HL-60 (cell line): ENCODE measurements around the gene ZNF782.

Experiments
- REST ChIP-seq: IDR thresholded peaks from 2 replicates; pipeline ENCODE4 v1.6.1; 2012; ENCODE audit warnings: low read depth; ENCODE audit not compliant: insufficient replicate concordance
- TF ChIP-seq, protein P1 (sequence below): IDR thresholded peaks from one replicate; pipeline ENCODE4 v1.5.1; 2011; ENCODE audit warnings: low read length, control low read depth, inconsistent platforms; ENCODE audit not compliant: insufficient read depth

DNA sequence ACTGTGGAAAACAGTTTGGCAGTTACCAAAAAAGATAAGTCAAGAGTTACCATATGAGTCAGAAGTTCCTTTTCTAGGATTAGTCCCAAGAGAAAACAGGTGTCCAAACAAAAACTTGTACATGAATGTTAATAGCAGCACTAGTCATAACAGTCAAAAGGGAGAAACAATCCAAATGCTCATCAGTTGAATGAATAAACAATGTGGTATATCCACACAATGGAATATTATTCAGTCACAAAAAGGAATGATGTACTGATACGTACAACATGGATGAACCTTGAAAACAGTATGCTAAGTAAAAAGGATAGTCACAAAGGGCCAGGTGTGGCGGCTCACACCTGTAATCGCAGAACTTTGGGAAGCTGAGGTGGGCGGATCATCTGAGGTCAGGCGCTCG lies 84.3 kb downstream of the ZNF782 start:
- TF ChIP-seq, protein P1, sequence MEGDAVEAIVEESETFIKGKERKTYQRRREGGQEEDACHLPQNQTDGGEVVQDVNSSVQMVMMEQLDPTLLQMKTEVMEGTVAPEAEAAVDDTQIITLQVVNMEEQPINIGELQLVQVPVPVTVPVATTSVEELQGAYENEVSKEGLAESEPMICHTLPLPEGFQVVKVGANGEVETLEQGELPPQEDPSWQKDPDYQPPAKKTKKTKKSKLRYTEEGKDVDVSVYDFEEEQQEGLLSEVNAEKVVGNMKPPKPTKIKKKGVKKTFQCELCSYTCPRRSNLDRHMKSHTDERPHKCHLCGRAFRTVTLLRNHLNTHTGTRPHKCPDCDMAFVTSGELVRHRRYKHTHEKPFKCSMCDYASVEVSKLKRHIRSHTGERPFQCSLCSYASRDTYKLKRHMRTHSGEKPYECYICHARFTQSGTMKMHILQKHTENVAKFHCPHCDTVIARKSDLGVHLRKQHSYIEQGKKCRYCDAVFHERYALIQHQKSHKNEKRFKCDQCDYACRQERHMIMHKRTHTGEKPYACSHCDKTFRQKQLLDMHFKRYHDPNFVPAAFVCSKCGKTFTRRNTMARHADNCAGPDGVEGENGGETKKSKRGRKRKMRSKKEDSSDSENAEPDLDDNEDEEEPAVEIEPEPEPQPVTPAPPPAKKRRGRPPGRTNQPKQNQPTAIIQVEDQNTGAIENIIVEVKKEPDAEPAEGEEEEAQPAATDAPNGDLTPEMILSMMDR: no peak
- no peak for TF ChIP-seq REST
